HCT116 (cell line): Measurements from ENCODE around the gene DOK7.

Experiments used
- CTCF ChIP-seq, 3 experiments: fragments of 200-600 bp in 1 of 3; sonication (generic) in 1 of 3; IDR thresholded peaks in 2 of 3; conservative IDR thresholded peaks in 1 of 3; 2 replicates each; pipeline ENCODE4 v1.5.1; 2012 to 2017; ENCODE audit warnings: low read depth in 2 of 3, low read length in 2 of 3, antibody characterized with exemption in 1 of 3, borderline replicate concordance in 1 of 3, control low read depth in 1 of 3, mild to moderate bottlenecking in 1 of 3, mixed read lengths in 1 of 3, mixed run types in 1 of 3, moderate library complexity in 1 of 3; ENCODE audit not compliant: insufficient read depth in 1 of 3
- POLR2A ChIP-seq: IDR thresholded peaks from 2 replicates; pipeline ENCODE4 v1.7.0; 2011; ENCODE audit warnings: borderline replicate concordance; ENCODE audit not compliant: insufficient read depth, insufficient read length; ENCODE audit errors: extremely low read depth
- POLR2AphosphoS5 ChIP-seq: IDR thresholded peaks from 2 replicates; pipeline ENCODE4 v1.6.1; 2011; ENCODE audit warnings: mild to moderate bottlenecking, low read depth, low read length, moderate library complexity
- SIN3A ChIP-seq: IDR thresholded peaks from 2 replicates; pipeline ENCODE4 v1.6.1; 2012; ENCODE audit warnings: low read depth
- TF ChIP-seq, protein P1 (sequence below): IDR thresholded peaks from 2 replicates; pipeline ENCODE4 v1.6.1; 2012; ENCODE audit warnings: low read depth

- TF ChIP-seq POLR2A, result peak; percentile 96
- TF ChIP-seq SIN3A, result peak; percentile 67
- TF ChIP-seq CTCF (IDR thresholded peaks at IDR 0.05 in 2 of 3, conservative IDR thresholded peaks at IDR 0.05 in 1 of 3; ENCODE audit: borderline replicate concordance in 1 of 3, insufficient read depth in 1 of 3, low read depth in 2 of 3, low read length in 2 of 3), result no peak
- TF ChIP-seq, protein P1, sequence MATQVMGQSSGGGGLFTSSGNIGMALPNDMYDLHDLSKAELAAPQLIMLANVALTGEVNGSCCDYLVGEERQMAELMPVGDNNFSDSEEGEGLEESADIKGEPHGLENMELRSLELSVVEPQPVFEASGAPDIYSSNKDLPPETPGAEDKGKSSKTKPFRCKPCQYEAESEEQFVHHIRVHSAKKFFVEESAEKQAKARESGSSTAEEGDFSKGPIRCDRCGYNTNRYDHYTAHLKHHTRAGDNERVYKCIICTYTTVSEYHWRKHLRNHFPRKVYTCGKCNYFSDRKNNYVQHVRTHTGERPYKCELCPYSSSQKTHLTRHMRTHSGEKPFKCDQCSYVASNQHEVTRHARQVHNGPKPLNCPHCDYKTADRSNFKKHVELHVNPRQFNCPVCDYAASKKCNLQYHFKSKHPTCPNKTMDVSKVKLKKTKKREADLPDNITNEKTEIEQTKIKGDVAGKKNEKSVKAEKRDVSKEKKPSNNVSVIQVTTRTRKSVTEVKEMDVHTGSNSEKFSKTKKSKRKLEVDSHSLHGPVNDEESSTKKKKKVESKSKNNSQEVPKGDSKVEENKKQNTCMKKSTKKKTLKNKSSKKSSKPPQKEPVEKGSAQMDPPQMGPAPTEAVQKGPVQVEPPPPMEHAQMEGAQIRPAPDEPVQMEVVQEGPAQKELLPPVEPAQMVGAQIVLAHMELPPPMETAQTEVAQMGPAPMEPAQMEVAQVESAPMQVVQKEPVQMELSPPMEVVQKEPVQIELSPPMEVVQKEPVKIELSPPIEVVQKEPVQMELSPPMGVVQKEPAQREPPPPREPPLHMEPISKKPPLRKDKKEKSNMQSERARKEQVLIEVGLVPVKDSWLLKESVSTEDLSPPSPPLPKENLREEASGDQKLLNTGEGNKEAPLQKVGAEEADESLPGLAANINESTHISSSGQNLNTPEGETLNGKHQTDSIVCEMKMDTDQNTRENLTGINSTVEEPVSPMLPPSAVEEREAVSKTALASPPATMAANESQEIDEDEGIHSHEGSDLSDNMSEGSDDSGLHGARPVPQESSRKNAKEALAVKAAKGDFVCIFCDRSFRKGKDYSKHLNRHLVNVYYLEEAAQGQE, result no peak
- peak; percentile 99 for TF ChIP-seq POLR2AphosphoS5
Observed at GRCh38 chr4:3531879-3532750, 69.0 kb downstream of the DOK7 start, which contains the start of gene LRPAP1.
